NCI-H187 (cell line): Measurements from ENCODE around the gene PHOSPHO2.

Experiments used
- DNase-seq, 2 experiments: peaks; one replicate each; lab custom pipeline; 2025; lab: John Stamatoyannopoulos, UW

Gene PHOSPHO2, protein sequence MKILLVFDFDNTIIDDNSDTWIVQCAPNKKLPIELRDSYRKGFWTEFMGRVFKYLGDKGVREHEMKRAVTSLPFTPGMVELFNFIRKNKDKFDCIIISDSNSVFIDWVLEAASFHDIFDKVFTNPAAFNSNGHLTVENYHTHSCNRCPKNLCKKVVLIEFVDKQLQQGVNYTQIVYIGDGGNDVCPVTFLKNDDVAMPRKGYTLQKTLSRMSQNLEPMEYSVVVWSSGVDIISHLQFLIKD

DNA sequence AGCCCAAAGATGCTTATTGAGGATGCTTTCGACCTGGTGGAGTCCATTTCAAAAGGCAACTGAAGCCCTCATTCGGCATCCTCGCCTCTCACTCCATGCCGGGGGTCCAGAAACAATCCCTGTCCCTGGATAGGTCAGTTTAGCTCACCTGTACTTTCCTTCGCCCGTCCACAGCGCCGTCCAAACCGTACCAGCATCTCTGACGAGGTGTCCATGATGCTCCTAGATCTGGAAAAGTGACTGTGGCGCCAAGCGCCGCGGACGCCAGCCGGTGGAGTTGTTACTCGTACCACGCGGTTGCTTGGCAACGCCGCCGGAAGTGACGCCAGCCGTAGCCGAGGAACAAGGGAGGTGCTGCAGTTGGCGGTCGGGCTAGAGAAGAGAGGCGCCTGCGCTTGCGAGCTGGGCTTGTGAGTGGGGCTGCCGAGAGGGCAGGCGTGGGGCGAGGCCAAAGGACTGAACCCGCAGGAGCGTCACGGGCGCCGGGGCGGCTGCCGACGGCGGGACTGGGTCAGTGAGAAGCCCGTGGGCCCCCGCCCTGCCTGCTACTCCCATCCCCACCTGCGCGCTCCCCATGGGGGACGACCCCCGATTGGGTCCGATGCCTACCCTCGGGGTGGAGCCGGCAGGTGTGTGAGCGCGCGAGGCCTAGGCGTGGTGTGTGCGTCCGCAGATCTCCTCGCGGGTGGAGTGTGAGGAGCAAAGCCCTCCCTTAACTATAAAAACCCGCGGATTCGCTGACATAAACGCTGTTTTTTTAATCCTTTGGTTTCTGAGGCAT is at the start of gene PHOSPHO2, which contains the start of gene CFAP210:
Gene PHOSPHO2 (plus strand): TSS at position 357 of the 781 bp plus-strand sequence. CDS start 6,503 bp downstream, outside the sequence.
Gene CFAP210 (minus strand): TSS at position 293 of the 781 bp plus-strand sequence. CDS start 78 bp downstream, at position 215.
- peak; percentile 74 to 82 for DNase-seq

DNA sequence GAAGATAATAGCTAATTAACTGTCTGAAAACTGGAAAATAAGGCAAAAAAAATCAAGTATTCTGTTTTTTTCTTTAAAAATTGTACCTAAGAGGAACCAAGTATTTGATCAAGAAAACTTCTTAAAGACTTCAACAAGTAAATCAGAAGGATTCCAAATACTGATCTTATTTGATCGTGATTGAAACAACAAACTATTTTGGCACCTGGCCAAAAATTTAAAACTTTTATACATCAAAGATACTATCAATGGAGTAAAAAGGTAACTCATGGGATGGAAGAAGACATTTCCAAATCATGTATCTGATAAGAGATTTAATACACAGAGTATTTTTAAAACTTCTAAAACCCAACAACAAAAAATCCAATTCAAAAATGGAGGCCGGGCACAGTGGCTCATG is 46.8 kb upstream of the PHOSPHO2 start:
- DNase-seq, result no peak

GRCh38 chr2:169649278-169649677 is 45.0 kb upstream of the PHOSPHO2 start:
- DNase-seq, result no peak

DNA sequence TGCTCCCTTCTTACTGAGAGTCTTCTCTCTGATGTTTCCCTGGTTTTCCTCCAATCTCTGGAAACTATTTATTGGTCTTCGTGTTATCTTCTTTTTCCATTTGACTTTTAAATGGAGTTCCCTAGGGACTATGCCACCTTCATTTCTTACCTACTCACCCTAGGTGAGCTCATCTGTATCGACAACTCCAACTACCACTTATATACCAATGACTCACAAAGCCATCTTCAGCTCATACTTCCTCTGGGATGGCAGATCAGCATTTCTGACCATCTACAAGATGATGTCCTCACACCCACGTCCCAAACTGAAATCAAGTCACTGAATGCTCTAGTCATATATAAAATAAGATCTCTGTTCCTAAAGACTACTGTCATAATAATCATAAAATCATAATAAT is 40.6 kb upstream of the PHOSPHO2 start:
- no peak for DNase-seq

- no peak for DNase-seq
Observed at GRCh38 chr2:169656164-169656563, 38.1 kb upstream of the PHOSPHO2 start.

DNA sequence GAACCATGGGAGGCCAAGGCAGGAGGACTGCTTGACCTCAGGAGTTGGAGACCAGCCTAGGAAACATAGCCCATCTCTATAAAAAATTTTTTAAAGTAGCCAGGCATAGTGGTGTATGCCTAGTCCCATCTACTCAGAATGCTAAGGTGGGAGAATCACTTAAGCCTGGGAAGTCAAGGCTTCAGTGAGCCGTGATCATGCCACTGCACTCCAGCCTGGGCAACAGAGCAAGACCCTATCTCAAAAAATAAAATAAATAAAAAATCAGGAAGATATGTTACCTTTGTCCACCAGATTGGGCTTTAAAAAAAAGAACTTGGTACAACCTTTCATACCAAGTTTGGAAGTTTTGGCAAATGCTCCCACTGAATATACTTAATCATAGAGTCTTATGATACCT is 35.4 kb upstream of the PHOSPHO2 start:
- no peak for DNase-seq

- no peak for DNase-seq
Observed at GRCh38 chr2:169659320-169659719, 34.9 kb upstream of the PHOSPHO2 start.

DNA sequence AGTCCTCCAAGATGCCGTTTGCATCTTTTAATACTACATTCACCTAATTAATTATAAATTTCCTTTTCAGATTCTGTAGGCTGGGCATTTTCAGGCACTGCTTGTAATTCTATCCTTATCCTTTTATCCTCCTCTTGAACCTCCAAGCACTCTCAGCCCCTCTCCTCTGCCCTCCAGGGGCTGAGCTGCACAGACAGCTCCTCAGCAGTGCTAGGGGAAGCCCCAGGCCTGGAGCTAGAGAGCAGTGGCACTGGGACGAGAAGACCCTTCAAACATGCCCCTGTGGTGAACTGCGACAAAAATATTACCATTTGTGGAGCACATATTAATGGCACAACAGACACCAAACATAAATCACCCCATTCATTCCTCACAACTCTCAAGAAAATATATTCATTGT is 33.0 kb upstream of the PHOSPHO2 start:
- peak in 1 of 2 experiments; percentile 10 for DNase-seq

- DNase-seq, result no peak
Observed at GRCh38 chr2:169662744-169663143, 31.5 kb upstream of the PHOSPHO2 start.

GRCh38 chr2:169663247-169663646 is 31.0 kb upstream of the PHOSPHO2 start:
- no peak for DNase-seq

DNA sequence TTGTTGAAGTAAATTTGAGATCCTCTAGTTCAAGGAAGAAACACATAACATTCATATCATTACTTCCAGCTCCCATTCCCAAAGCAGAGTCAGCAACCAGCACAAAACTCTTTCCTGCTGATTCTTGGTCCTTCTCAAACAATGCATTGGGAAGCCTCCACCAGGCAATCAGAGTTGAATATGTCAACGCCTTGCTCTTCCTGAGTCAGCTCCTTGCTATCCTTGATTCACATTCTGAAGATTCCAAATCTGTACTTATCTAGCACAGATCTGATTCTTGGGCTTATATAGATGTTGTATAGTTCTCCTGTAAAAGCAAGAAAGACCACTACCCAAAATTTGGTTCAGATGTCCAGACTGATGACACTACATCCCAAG is 29.7 kb upstream of the PHOSPHO2 start:
- no peak for DNase-seq

DNA sequence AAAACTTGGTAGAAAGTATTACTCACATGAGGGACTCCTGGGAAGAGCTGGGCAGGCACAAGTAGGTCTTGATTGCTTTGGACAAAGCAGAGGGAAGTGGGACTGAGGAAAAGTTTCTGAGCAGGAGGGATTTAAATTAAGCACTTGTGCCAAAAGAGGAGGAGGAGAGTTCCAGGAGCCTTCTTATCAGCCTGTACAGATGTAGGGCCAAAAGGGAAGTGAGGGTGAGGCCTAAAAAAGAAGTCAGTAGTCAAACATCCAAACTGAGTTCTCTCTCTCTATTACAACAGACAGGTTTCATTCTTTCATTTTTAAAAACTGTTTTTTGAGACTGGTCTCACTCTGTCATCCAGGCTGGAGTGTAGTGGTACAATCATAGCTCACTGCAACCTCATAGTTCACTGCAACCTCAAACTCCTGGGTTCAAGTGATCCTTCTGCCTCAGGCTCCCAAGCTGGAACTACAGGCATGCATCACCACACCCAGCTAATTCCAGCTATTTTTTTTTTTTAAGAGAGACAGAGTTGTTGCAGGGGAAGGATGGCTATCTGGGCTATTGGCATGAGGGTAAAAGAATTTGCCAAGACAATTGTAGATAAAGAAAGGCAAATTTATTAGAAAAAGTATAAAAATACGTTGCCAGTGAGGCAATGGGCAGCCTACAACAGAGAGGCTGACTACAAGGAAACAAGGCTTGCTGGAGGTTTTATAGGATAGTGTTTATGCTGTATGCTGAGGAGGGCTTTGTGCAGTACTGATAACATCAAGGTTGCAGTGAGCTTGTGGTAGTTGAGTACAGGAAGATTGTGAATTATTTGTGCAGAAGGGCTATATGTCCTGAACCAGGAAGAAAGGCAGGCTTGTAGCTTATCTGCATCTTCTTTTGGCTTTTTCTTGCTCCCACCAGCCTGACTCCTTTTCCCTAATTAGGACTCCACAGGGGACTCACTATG is 29.0 kb upstream of the PHOSPHO2 start:
- no peak for DNase-seq

- no peak for DNase-seq
Observed at GRCh38 chr2:169667583-169667982, 26.7 kb upstream of the PHOSPHO2 start.

- DNase-seq, result no peak
Observed at GRCh38 chr2:169670215-169670651, 24.0 kb upstream of the PHOSPHO2 start.

GRCh38 chr2:169670937-169671336 is 23.3 kb upstream of the PHOSPHO2 start:
- DNase-seq, result no peak

DNA sequence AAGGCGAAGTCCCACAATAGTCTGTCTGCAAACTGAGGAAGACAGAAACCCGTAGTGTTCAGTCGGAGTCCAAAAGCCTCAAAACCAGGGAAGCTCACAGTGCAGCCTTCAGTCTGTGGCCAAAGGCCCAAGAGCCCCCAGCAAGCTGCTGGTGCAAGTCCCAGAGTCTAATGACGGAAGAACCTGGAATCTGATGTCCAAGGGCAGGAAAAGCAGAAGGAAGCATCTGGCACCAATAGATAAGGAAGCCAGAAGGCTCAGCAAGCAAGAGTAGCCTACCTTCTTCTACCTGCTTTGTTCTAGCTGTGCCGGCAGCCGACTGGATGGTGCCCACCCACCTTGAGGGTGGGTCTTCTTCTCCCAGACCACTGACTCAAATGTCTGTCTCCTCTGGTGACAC is 21.9 kb upstream of the PHOSPHO2 start:
- DNase-seq, result no peak

GRCh38 chr2:169673106-169673505 is 21.2 kb upstream of the PHOSPHO2 start:
- DNase-seq, result no peak

GRCh38 chr2:169673921-169674320 is 20.3 kb upstream of the PHOSPHO2 start:
- DNase-seq, result no peak

DNA sequence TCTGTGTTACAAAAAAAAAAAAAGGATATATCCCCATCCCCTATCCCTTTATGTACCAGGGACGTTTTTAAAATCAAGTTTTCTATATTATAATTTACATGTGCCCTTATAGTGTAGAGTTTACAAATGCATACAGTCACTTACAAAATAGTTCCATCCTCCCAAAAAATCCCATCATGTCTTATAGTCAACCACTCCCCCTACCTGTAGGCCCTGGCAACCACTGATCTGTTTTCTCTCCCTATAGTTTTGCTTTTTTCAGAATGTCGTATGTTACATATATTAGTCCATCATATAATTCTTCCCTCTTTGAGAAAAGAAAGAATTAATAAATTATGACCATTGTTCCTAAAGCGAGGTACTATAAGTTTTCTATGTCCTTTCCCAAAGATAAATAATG is 17.9 kb upstream of the PHOSPHO2 start:
- no peak for DNase-seq

DNA sequence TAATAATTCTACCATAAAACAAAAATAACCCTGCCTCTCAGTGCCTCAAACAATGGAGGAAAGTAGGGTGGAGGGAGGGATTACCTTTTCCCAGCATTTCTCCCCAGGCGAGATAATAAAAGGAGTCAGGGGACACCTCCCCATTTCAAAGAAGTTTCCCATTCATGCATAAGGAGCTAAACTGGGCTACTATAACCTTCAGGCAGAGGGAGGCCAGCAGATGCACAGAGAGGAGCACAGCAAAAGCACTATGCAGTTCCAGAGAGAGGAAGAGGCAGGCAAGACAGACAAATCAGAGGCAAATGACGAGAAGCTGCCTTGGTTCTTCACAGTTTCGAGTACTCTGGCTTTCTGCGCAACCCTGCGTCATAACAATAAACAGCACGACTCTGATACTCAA is 17.4 kb upstream of the PHOSPHO2 start:
- no peak for DNase-seq

DNA sequence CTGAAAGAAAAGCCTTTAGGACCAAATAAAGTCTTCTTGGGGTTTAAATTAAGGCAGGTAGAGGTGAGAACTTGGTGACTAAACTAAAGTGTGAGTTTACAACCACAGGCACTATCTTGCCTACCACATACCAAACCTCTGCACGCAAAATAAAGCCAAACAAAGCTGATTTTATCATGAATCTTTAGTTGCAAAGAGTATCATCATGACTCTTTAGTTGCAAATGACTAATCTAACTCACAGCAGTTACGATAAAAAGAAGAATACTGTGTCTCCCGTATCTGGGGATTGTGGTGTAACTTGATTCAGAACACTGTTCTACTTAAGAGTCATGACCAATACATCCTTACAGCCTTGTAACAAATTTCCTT is 11.2 kb upstream of the PHOSPHO2 start:
- DNase-seq, result no peak

- DNase-seq, result no peak
Observed at GRCh38 chr2:169683425-169684134, 10.7 kb upstream of the PHOSPHO2 start.
